HFFc6 (cell line): ENCODE measurements around the gene EHBP1. TPM values are rescaled to one million over a fixed set of nuclear protein-coding genes. Genes with fewer than 3 reads are reported as not detected.

Experiments used
- DNase-seq: peaks from one replicate; pipeline ENCODE4 v3.0.0-alpha.2; 2018
- H3K27ac Mint-ChIP-seq: 2 replicates; pipeline ENCODE4 v1.8.0; 2020; ENCODE audit warnings: mild to moderate bottlenecking, mixed read lengths
- H3K27me3 Mint-ChIP-seq: 2 replicates; pipeline ENCODE4 v1.8.0; 2021; ENCODE audit warnings: mild to moderate bottlenecking, moderate library complexity, mixed read lengths; ENCODE audit not compliant: insufficient read depth
- H3K36me3 Mint-ChIP-seq: 2 replicates; pipeline ENCODE4 v1.8.0; 2021; ENCODE audit warnings: low read depth, mixed read lengths
- H3K4me1 Mint-ChIP-seq: 2 replicates; pipeline ENCODE4 v1.8.0; 2020; ENCODE audit warnings: low read depth, mixed read lengths
- H3K4me3 Mint-ChIP-seq: 2 replicates; pipeline ENCODE4 v1.8.0; 2020; ENCODE audit warnings: mild to moderate bottlenecking, moderate library complexity, mixed read lengths
- H3K9me3 Mint-ChIP-seq: 2 replicates; pipeline ENCODE4 v1.8.0; 2020; ENCODE audit warnings: mild to moderate bottlenecking, mixed read lengths
- CTCF ChIP-seq: fragments of 200-600 bp; sonication (generic); IDR thresholded peaks from 2 replicates; pipeline ENCODE4 v1.5.0; 2021; ENCODE audit warnings: antibody characterized with exemption, mild to moderate bottlenecking
- total RNA-seq, 6 experiments: library from RNA; stranded (reverse); fragmentation: NEBNext Ultra II Directional; extraction: Animal tissue kit (Norgen Biotek cat#: 25700); gene quantifications; 2 replicates in 1 of 6; 3 replicates in 5 of 6; pipeline ENCODE4 v1.2.3, GENCODE V29; 2021

The EHBP1 gene
- total RNA-seq, 6 experiments from 2014 or later: 72.7 to 87.3 (median 80.6) TPM

- Mint-ChIP-seq H3K4me1 (peaks cover 56% of the 10 kb centered on the region), H3K27me3 (peaks cover 4% of the 10 kb centered on the region; the same call in 1 of the 2 replicates)
- no peak for DNase-seq
Measured at GRCh38 chr2:62665446-62665845, 40.1 kb upstream of the EHBP1 start.

GRCh38 chr2:62669180-62669579 is 36.3 kb upstream of the EHBP1 start:
- TF ChIP-seq CTCF: no peak
- H3K4me1 Mint-ChIP-seq: peaks cover 19% of the 10 kb centered on the region
- H3K4me3 Mint-ChIP-seq: no peak overlapping the region
- H3K27me3 Mint-ChIP-seq: peaks cover 2% of the 10 kb centered on the region; the same call in 1 of the 2 replicates
- no peak for DNase-seq
- no peaks in the 10 kb centered on the region for H3K36me3 Mint-ChIP-seq
- H3K9me3 Mint-ChIP-seq: no peaks in the 10 kb centered on the region
- H3K27ac Mint-ChIP-seq: no peak overlapping the region

More at GRCh38 chr2:62665446-62665845, 40.1 kb upstream of the EHBP1 start:
- Mint-ChIP-seq H3K4me3 (no peak overlapping the region; the same call in 1 of the 2 replicates), H3K36me3 (no peaks in the 10 kb centered on the region), H3K27ac (peak overlapping the region; percentile 94), H3K9me3 (no peaks in the 10 kb centered on the region)
- no peak for TF ChIP-seq CTCF

- H3K27me3 Mint-ChIP-seq: peaks cover 2% of the 10 kb centered on the region; the same call in 1 of the 2 replicates
- peak overlapping the region; percentile 74 for H3K27ac Mint-ChIP-seq
- TF ChIP-seq CTCF: no peak
- peak overlapping the region; percentile 49 for H3K4me3 Mint-ChIP-seq
- H3K36me3 Mint-ChIP-seq: no peaks in the 10 kb centered on the region
- 0 out of 2 replicates have a peak, but pooled peaks cover 7% of the 10 kb centered on the region for H3K4me1 Mint-ChIP-seq
- H3K9me3 Mint-ChIP-seq: no peaks in the 10 kb centered on the region
- DNase-seq: peak; percentile 59
Measured at GRCh38 chr2:62672601-62673000, 32.9 kb upstream of the EHBP1 start.

GRCh38 chr2:62675062-62675461 is 30.5 kb upstream of the EHBP1 start:
- H3K27me3 Mint-ChIP-seq: no peaks in the 10 kb centered on the region
- TF ChIP-seq CTCF: no peak
- H3K27ac Mint-ChIP-seq: no peak overlapping the region
- H3K4me3 Mint-ChIP-seq: no peak overlapping the region
- peaks cover 21% of the 10 kb centered on the region for H3K4me1 Mint-ChIP-seq
- no peak for DNase-seq
- no peaks in the 10 kb centered on the region for H3K36me3 Mint-ChIP-seq
- no peaks in the 10 kb centered on the region for H3K9me3 Mint-ChIP-seq

GRCh38 chr2:62685256-62685655 is 20.3 kb upstream of the EHBP1 start:
- H3K36me3 Mint-ChIP-seq: no peaks in the 10 kb centered on the region
- no peak overlapping the region for H3K4me3 Mint-ChIP-seq
- H3K27me3 Mint-ChIP-seq: no peaks in the 10 kb centered on the region
- TF ChIP-seq CTCF: no peak
- H3K4me1 Mint-ChIP-seq: peaks cover 45% of the 10 kb centered on the region
- no peaks in the 10 kb centered on the region for H3K9me3 Mint-ChIP-seq
- DNase-seq: no peak
- H3K27ac Mint-ChIP-seq: no peak overlapping the region
